ENCODE measurements around the gene FANCC. TPM values are rescaled to one million over a fixed set of nuclear protein-coding genes. Genes with fewer than 3 reads are reported as not detected.

The FANCC gene
- total RNA-seq, 1 experiment from 2014 or later = 14.5 TPM

- no peak overlapping the region for H3K4me3 Mint-ChIP-seq (ENCODE audit: low read depth, unreplicated experiment)
- no peak for DNase-seq
- BruUV-seq (replicated peaks) = no TSS peak
- no peaks in the 10 kb centered on the region for H3K9me3 Mint-ChIP-seq (ENCODE audit: low read depth, unreplicated experiment)
- CTCF ChIA-PET = no interaction called here
- H3K4me1 Mint-ChIP-seq (ENCODE audit: low read depth, unreplicated experiment) = no peaks in the 10 kb centered on the region
- no peaks in the 10 kb centered on the region for H3K27me3 Mint-ChIP-seq (ENCODE audit: unreplicated experiment)
- no peak overlapping the region for H3K27ac Mint-ChIP-seq (ENCODE audit: unreplicated experiment)
- intact Hi-C loops (cut with micrococcal nuclease; ENCODE audit: unreplicated experiment) = no loop called here
- TF ChIP-seq CTCF (IDR thresholded peaks at IDR 0.05; ENCODE audit: unreplicated experiment) = no peak
- peaks cover 28% of the 10 kb centered on the region for H3K36me3 Mint-ChIP-seq (ENCODE audit: insufficient read depth, unreplicated experiment)
Measured at GRCh38 chr9:95111716-95112115, 205.8 kb downstream of the FANCC start.

- Mint-ChIP-seq H3K4me3 (ENCODE audit: low read depth, unreplicated experiment) (no peak overlapping the region), H3K27ac (ENCODE audit: unreplicated experiment) (no peak overlapping the region), H3K27me3 (ENCODE audit: unreplicated experiment) (no peaks in the 10 kb centered on the region), H3K9me3 (ENCODE audit: low read depth, unreplicated experiment) (no peaks in the 10 kb centered on the region), H3K4me1 (ENCODE audit: low read depth, unreplicated experiment) (peaks cover under 1% of the 10 kb centered on the region), H3K36me3 (ENCODE audit: insufficient read depth, unreplicated experiment) (peaks cover 28% of the 10 kb centered on the region)
- DNase-seq = no peak
- no TSS peak for BruUV-seq (replicated peaks)
- no peak for TF ChIP-seq CTCF (IDR thresholded peaks at IDR 0.05; ENCODE audit: unreplicated experiment)
- CTCF ChIA-PET = no interaction called here
- intact Hi-C loops (cut with micrococcal nuclease; ENCODE audit: unreplicated experiment) = no loop called here
Measured at GRCh38 chr9:95110921-95111525, 206.5 kb downstream of the FANCC start.

GRCh38 chr9:95109456-95109855 lies 208.1 kb downstream of the FANCC start:
- Mint-ChIP-seq H3K9me3 (ENCODE audit: low read depth, unreplicated experiment) (no peaks in the 10 kb centered on the region), H3K27ac (ENCODE audit: unreplicated experiment) (no peak overlapping the region), H3K4me3 (ENCODE audit: low read depth, unreplicated experiment) (no peak overlapping the region), H3K4me1 (ENCODE audit: low read depth, unreplicated experiment) (peaks cover 10% of the 10 kb centered on the region), H3K27me3 (ENCODE audit: unreplicated experiment) (no peaks in the 10 kb centered on the region), H3K36me3 (ENCODE audit: insufficient read depth, unreplicated experiment) (peaks cover 38% of the 10 kb centered on the region)
- CTCF ChIA-PET = no interaction called here
- intact Hi-C loops (cut with micrococcal nuclease; ENCODE audit: unreplicated experiment) = no loop called here
- no peak for TF ChIP-seq CTCF (IDR thresholded peaks at IDR 0.05; ENCODE audit: unreplicated experiment)
- no TSS peak for BruUV-seq (replicated peaks)
- DNase-seq = no peak

- no TSS peak for BruUV-seq (replicated peaks)
- H3K4me3 Mint-ChIP-seq (ENCODE audit: low read depth, unreplicated experiment) = no peak overlapping the region
- H3K27me3 Mint-ChIP-seq (ENCODE audit: unreplicated experiment) = no peaks in the 10 kb centered on the region
- H3K4me1 Mint-ChIP-seq (ENCODE audit: low read depth, unreplicated experiment) = peaks cover 10% of the 10 kb centered on the region
- TF ChIP-seq CTCF (IDR thresholded peaks at IDR 0.05; ENCODE audit: unreplicated experiment) = no peak
- intact Hi-C loops (cut with micrococcal nuclease; ENCODE audit: unreplicated experiment) = no loop called here
- CTCF ChIA-PET = no interaction called here
- no peak overlapping the region for H3K27ac Mint-ChIP-seq (ENCODE audit: unreplicated experiment)
- no peaks in the 10 kb centered on the region for H3K9me3 Mint-ChIP-seq (ENCODE audit: low read depth, unreplicated experiment)
- DNase-seq = no peak
- H3K36me3 Mint-ChIP-seq (ENCODE audit: insufficient read depth, unreplicated experiment) = peaks cover 38% of the 10 kb centered on the region
Measured at GRCh38 chr9:95108777-95109176, 208.7 kb downstream of the FANCC start.
